B cell (primary cell): ENCODE data around the gene NUDT12. TPM values are rescaled to one million over a fixed set of nuclear protein-coding genes. Genes with fewer than 3 reads are reported as not detected.

Source experiments
- ATAC-seq: fragments of 200-7000 bp; cut with Tn5 transposase; one replicate; pipeline ENCODE4 v1.10.0; 2021; ENCODE audit warnings: low read depth, mild to moderate bottlenecking, moderate number of reproducible peaks, moderate library complexity
- CTCF ChIA-PET: fragments of 350-600 bp; sonication (Branson Sonifier 250); formaldehyde crosslinking; loops from one replicate; lab custom pipeline; 2021; ENCODE audit warnings: antibody characterized with exemption, inconsistent platforms; lab: Charles Lee
- POLR2A ChIA-PET: fragments of 350-600 bp; sonication (Branson Sonifier 250); formaldehyde crosslinking; loops from one replicate; lab custom pipeline; 2021; ENCODE audit warnings: antibody characterized with exemption; lab: Charles Lee
- DNase-seq: peaks from one replicate; pipeline ENCODE4 v3.0.0; 2013
- H2AFZ ChIP-seq: 2 replicates; pipeline ENCODE4 v1.6.1; 2012; ENCODE audit warnings: mild to moderate bottlenecking, low read depth, low read length; ENCODE audit not compliant: insufficient read depth, poor library complexity, severe bottlenecking
- H3K27ac ChIP-seq, 2 donors: 1 replicate in 1 of 2; 2 replicates in 1 of 2; pipeline ENCODE4 v1.5.1; 2012 to 2013; ENCODE audit warnings: low read length in 2 of 2, mild to moderate bottlenecking in 2 of 2, moderate library complexity in 1 of 2
- H3K27me3 ChIP-seq, 4 experiments: fragments of 200-600 bp in 1 of 4; sonication (generic) in 1 of 4; replicated peaks in 1 of 4; 1 replicate in 2 of 4; 2 replicates in 2 of 4; pipeline versions ENCODE4 v1.6.1 to v1.7.0; 2013 to 2016; ENCODE audit warnings: low read length in 3 of 4, mild to moderate bottlenecking in 2 of 4, mixed read lengths in 1 of 4, moderate library complexity in 1 of 4; ENCODE audit not compliant: insufficient read depth in 4 of 4, control insufficient read depth in 3 of 4; ENCODE audit errors: control extremely low read depth in 1 of 4
- H3K36me3 ChIP-seq, 2 experiments: replicated peaks in 1 of 2; 1 replicate in 1 of 2; 2 replicates in 1 of 2; pipeline versions ENCODE4 v1.6.1 to v1.7.1; 2013; ENCODE audit warnings: low read length in 1 of 2; ENCODE audit not compliant: insufficient read depth in 2 of 2, control insufficient read depth in 1 of 2; ENCODE audit errors: control extremely low read depth in 1 of 2, extremely low read depth in 1 of 2
- H3K4me1 ChIP-seq, 2 donors: fragments of 200-600 bp in 1 of 2; sonication (generic) in 1 of 2; 1 replicate in 1 of 2; 2 replicates in 1 of 2; pipeline versions ENCODE4 v1.5.1 to v1.6.1; 2013 to 2017; ENCODE audit warnings: low read length in 2 of 2; ENCODE audit not compliant: control insufficient read depth in 2 of 2, insufficient read depth in 2 of 2
- H3K4me2 ChIP-seq: replicated peaks from 2 replicates; pipeline ENCODE3; 2012; ENCODE audit warnings: mild to moderate bottlenecking, low read depth, low read length; ENCODE audit not compliant: poor library complexity, severe bottlenecking
- H3K4me3 ChIP-seq, 5 experiments: fragments of 200-600 bp in 1 of 5; sonication (generic) in 1 of 5; 1 replicate in 3 of 5; 2 replicates in 2 of 5; pipeline versions ENCODE4 v1.5.1 to v1.7.0; 2011 to 2016; ENCODE audit warnings: low read length in 4 of 5, mild to moderate bottlenecking in 4 of 5, low read depth in 2 of 5, control low read depth in 1 of 5, moderate library complexity in 1 of 5; ENCODE audit not compliant: insufficient read depth in 1 of 5; ENCODE audit errors: control extremely low read depth in 1 of 5, extremely low read depth in 1 of 5
- H3K79me2 ChIP-seq: fragments of 200-600 bp; sonication (generic); one replicate; pipeline ENCODE4 v1.6.0; 2016; ENCODE audit warnings: low read length; ENCODE audit not compliant: control insufficient read depth, insufficient read depth
- H3K9ac ChIP-seq: fragments of 200-600 bp; sonication (generic); 2 replicates; pipeline ENCODE4 v1.6.1; 2017; ENCODE audit warnings: mild to moderate bottlenecking, low read length, moderate library complexity
- H3K9me3 ChIP-seq, 3 donors: one replicate each; pipeline versions ENCODE4 v1.6.1 to v1.7.1; 2013; ENCODE audit warnings: low read length in 2 of 3; ENCODE audit not compliant: control insufficient read depth in 2 of 3, insufficient read depth in 1 of 3; ENCODE audit errors: control extremely low read depth in 1 of 3
- H4K20me1 ChIP-seq: 2 replicates; pipeline ENCODE4 v1.6.0; 2012; ENCODE audit warnings: mild to moderate bottlenecking, low read length; ENCODE audit not compliant: insufficient read depth, control insufficient read depth, poor library complexity, severe bottlenecking
- H3K27ac Mint-ChIP-seq: one replicate; pipeline ENCODE4 v1.8.0; 2021; ENCODE audit warnings: mixed read lengths
- H3K27me3 Mint-ChIP-seq: one replicate; pipeline ENCODE4 v1.8.0; 2021; ENCODE audit warnings: mixed read lengths
- H3K4me1 Mint-ChIP-seq: one replicate; pipeline ENCODE4 v1.8.0; 2021; ENCODE audit warnings: mixed read lengths
- H3K4me3 Mint-ChIP-seq: one replicate; pipeline ENCODE4 v1.8.0; 2021; ENCODE audit warnings: mixed read lengths
- H3K9me3 Mint-ChIP-seq: one replicate; pipeline ENCODE4 v1.8.0; 2022; ENCODE audit warnings: mixed read lengths; ENCODE audit not compliant: insufficient read depth
- EZH2 ChIP-seq: IDR thresholded peaks from 2 replicates; pipeline ENCODE4 v1.6.1; 2012; ENCODE audit warnings: borderline replicate concordance, low read depth, mild to moderate bottlenecking, moderate library complexity, low read length; ENCODE audit not compliant: insufficient read depth, poor library complexity, severe bottlenecking
- WGBS: methylation state at CpG from one replicate; pipeline ENCODE4 v1.1.5; 2013; ENCODE audit warnings: missing lambda C conversion rate; ENCODE audit not compliant: insufficient coverage; 5-methylcytosine and 5-hydroxymethylcytosine counted together
- intact Hi-C: fragments of 100-400 bp; cut with micrococcal nuclease; formaldehyde crosslinking; loops from one replicate; pipeline ENCODE4 v1.10.0; 2022
- polyA plus RNA-seq: library from polyadenylated mRNA; depleted of rRNA; stranded (reverse); fragments of >200 nt; gene quantifications from 2 replicates; pipeline ENCODE4 v1.2.3, GENCODE V29; 2012
- total RNA-seq, 2 donors: library from RNA; stranded (reverse); fragments of 120-200 nt in 1 of 2; gene quantifications; 1 replicate in 1 of 2; 2 replicates in 1 of 2; pipeline versions ENCODE4 v1.2.3 to v1.2.4, GENCODE V29; 2013 to 2022
- TF ChIP-seq, protein P1 (sequence below): fragments of 200-600 bp; IDR thresholded peaks from one replicate; pipeline ENCODE4 v1.8.0; 2022; ENCODE audit warnings: antibody characterized with exemption, mild to moderate bottlenecking

NUDT12 gene
- total and polyA plus RNA-seq, 2 donors (not counting 1 experiment from before 2014, with no cell fraction given), result 0.97 to 2.6 TPM

DNA sequence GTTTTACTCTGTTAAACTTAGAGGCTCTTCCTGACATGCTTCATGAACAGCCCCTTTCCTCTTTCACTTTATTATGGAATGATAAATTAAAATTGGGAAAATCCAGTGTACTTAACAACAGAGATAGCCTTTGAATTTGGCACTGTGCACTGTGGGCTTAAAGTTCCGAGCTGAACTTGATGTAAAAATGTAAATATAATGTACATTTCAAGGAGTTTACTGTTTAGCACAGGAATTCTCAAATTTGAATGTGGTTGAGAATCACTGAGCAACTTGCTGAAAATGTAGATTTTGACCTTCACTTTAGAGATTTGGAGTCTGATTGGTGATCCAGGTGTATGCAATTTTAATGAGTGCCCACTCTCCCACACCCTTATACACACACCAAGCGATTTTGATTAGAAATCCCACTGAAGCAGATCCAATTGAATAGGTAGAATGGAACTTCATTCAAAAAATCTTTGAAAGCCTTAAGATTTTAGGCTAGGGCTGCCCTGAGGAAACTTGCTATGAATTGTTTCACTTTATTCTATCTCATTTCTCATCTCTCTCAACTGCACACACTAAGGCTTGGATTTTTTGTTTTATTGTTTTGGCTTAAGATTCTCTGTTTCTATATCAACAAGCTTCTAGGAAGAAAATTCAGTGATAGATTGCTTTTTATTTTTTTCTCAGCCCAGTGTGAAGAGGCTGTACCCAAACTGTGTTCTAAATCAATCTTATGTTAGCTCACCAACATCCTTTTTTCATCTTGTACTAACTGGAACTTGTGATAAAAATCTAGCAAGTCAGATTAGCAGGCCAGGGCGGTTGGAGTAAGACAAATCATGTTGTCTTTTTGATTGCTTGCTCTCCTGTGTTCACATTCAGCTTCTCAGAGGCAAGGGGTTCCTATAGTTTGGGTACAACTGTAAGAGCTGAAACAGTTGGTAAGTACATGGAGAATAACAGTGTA lies 22.9 kb downstream of the NUDT12 start:
- no peaks in the 10 kb centered on the region for H3K79me2 ChIP-seq
- H3K4me3 ChIP-seq, result no peak overlapping the region
- H3K36me3 ChIP-seq, result no peaks in the 10 kb centered on the region
- no peaks in the 10 kb centered on the region for H3K4me1 ChIP-seq
- 17% methylated on average over 1 of the region's 3 CpGs for WGBS
- Mint-ChIP-seq H3K4me1 (no peaks in the 10 kb centered on the region), H3K27ac (no peak overlapping the region), H3K27me3 (no peaks in the 10 kb centered on the region), H3K9me3 (no peaks in the 10 kb centered on the region), H3K4me3 (no peak overlapping the region)
- no peak overlapping the region for H3K4me2 ChIP-seq
- no peaks in the 10 kb centered on the region for H3K9me3 ChIP-seq
- TF ChIP-seq, protein P1, sequence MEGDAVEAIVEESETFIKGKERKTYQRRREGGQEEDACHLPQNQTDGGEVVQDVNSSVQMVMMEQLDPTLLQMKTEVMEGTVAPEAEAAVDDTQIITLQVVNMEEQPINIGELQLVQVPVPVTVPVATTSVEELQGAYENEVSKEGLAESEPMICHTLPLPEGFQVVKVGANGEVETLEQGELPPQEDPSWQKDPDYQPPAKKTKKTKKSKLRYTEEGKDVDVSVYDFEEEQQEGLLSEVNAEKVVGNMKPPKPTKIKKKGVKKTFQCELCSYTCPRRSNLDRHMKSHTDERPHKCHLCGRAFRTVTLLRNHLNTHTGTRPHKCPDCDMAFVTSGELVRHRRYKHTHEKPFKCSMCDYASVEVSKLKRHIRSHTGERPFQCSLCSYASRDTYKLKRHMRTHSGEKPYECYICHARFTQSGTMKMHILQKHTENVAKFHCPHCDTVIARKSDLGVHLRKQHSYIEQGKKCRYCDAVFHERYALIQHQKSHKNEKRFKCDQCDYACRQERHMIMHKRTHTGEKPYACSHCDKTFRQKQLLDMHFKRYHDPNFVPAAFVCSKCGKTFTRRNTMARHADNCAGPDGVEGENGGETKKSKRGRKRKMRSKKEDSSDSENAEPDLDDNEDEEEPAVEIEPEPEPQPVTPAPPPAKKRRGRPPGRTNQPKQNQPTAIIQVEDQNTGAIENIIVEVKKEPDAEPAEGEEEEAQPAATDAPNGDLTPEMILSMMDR, result no peak
- no peak for TF ChIP-seq EZH2
- POLR2A ChIA-PET, result no interaction called here
- no peaks in the 10 kb centered on the region for H3K27me3 ChIP-seq
- H4K20me1 ChIP-seq, result no peaks in the 10 kb centered on the region
- no peak overlapping the region for H3K27ac ChIP-seq
- no peak for DNase-seq
- no peak overlapping the region for H3K9ac ChIP-seq
- intact Hi-C loops, result no loop called here
- CTCF ChIA-PET, result no interaction called here
- no peak overlapping the region for H2AFZ ChIP-seq
- no peak for ATAC-seq

DNA sequence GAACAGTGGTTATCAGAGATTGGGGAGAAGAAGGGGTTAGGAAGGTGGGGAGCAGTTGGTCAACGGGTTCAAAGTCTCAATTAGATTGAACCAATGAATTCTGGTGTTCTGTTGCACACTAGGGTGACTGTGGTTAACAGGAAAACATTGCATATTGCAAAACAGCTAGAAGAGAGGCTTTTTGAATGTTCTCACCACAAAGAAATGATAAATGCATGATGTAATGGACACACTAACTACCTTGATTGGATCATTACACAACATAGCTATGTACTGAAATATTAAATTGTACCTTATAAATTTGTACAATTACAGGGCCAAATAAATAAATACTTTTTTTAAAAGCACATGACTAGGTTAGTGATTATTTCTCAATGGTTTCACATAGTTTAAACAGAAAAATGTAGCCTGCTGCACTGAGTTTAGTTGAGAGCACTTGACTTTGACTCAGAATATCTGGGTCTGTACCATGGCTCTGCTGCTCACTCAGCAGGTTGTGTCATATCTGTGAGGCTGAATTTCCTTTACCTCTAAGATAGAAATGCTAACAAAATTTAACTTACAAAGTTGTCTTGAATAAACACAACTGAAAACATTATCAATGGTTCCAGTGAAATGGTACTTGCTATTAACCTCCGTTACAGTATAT lies 30.4 kb downstream of the NUDT12 start:
- H3K36me3 ChIP-seq, result no peaks in the 10 kb centered on the region
- POLR2A ChIA-PET, result no interaction called here
- H3K4me1 ChIP-seq, result no peaks in the 10 kb centered on the region
- no peak overlapping the region for H3K4me3 Mint-ChIP-seq
- DNase-seq, result no peak
- H3K9me3 Mint-ChIP-seq, result no peaks in the 10 kb centered on the region
- H3K4me1 Mint-ChIP-seq, result no peaks in the 10 kb centered on the region
- H3K79me2 ChIP-seq, result no peaks in the 10 kb centered on the region
- H2AFZ ChIP-seq, result no peak overlapping the region
- no peak overlapping the region for H3K4me3 ChIP-seq
- no peak overlapping the region for H3K4me2 ChIP-seq
- TF ChIP-seq, protein P1, result no peak
- no peak for TF ChIP-seq EZH2
- no peak for ATAC-seq
- no peaks in the 10 kb centered on the region for H3K27me3 ChIP-seq
- no peaks in the 10 kb centered on the region for H4K20me1 ChIP-seq
- H3K9ac ChIP-seq, result no peak overlapping the region
- intact Hi-C loops, result no loop called here
- WGBS, result 63% methylated on average over 1 of the region's 2 CpGs
- no peaks in the 10 kb centered on the region for H3K9me3 ChIP-seq
- no peak overlapping the region for H3K27ac ChIP-seq
- no peak overlapping the region for H3K27ac Mint-ChIP-seq
- no peaks in the 10 kb centered on the region for H3K27me3 Mint-ChIP-seq
- CTCF ChIA-PET, result no interaction called here
